H4 (cell line): ENCODE measurements around the gene CACNA2D1. TPM values are rescaled to one million over a fixed set of nuclear protein-coding genes. Genes with fewer than 3 reads are reported as not detected.

Experiments
- DNase-seq: peaks from one replicate; pipeline ENCODE4 v3.0.0-alpha.2; 2015; ENCODE audit warnings: low spot score
- total RNA-seq: library from RNA; depleted of rRNA; stranded (reverse); fragments of >200 nt; shearing (Covaris generic); gene quantifications from 2 replicates; pipeline ENCODE4 v1.2.3, GENCODE V29; 2014

The CACNA2D1 gene
- total RNA-seq, 1 experiment from 2014 or later = 28.0 TPM

GRCh38 chr7:81990395-81990794 is 453.2 kb downstream of the CACNA2D1 start:
- no peak for DNase-seq

- DNase-seq = no peak
These were observed 456.7 kb downstream of the CACNA2D1 start for GRCh38 chr7:81986723-81987470.

GRCh38 chr7:81983406-81983805 is 460.2 kb downstream of the CACNA2D1 start:
- no peak for DNase-seq

- no peak for DNase-seq
These were observed 470.5 kb downstream of the CACNA2D1 start for GRCh38 chr7:81973117-81973516.

- DNase-seq = no peak
These were observed 483.6 kb downstream of the CACNA2D1 start for GRCh38 chr7:81960026-81960425.

GRCh38 chr7:81957517-81957916 is 486.1 kb downstream of the CACNA2D1 start:
- no peak for DNase-seq

GRCh38 chr7:81956520-81956919 is 487.1 kb downstream of the CACNA2D1 start:
- DNase-seq = peak; percentile 63

GRCh38 chr7:81949306-81949705 is 494.3 kb downstream of the CACNA2D1 start:
- no peak for DNase-seq

- DNase-seq = no peak
These were observed 499.5 kb downstream of the CACNA2D1 start for GRCh38 chr7:81944058-81944457.

GRCh38 chr7:81937091-81937490 is 506.5 kb downstream of the CACNA2D1 start:
- no peak for DNase-seq

GRCh38 chr7:81934596-81935301 is 508.8 kb downstream of the CACNA2D1 start:
- no peak for DNase-seq

- no peak for DNase-seq
These were observed 510.6 kb downstream of the CACNA2D1 start for GRCh38 chr7:81932936-81933335.

GRCh38 chr7:81929386-81929785 is 514.2 kb downstream of the CACNA2D1 start:
- DNase-seq = no peak

GRCh38 chr7:81926154-81926553 is 517.4 kb downstream of the CACNA2D1 start:
- DNase-seq = no peak

- no peak for DNase-seq
These were observed 518.0 kb downstream of the CACNA2D1 start for GRCh38 chr7:81925530-81925929.

GRCh38 chr7:81924494-81924893 is 519.1 kb downstream of the CACNA2D1 start:
- DNase-seq = no peak

GRCh38 chr7:81919494-81919893 is 524.1 kb downstream of the CACNA2D1 start:
- no peak for DNase-seq

GRCh38 chr7:81908220-81908619 is 535.4 kb downstream of the CACNA2D1 start:
- DNase-seq = no peak

- no peak for DNase-seq
These were observed 540.5 kb downstream of the CACNA2D1 start for GRCh38 chr7:81903115-81903514.

- DNase-seq = no peak
These were observed 541.0 kb downstream of the CACNA2D1 start for GRCh38 chr7:81902536-81902935.
